Measurements from ENCODE around the gene EXOSC7.

Gene EXOSC7

GRCh38 chr3:44976002-44976815 is at the start of gene EXOSC7, which contains the start of gene ZDHHC3:
TSS of gene EXOSC7 (plus strand) at chr3:44976244. CDS start at chr3:44976278, 34 bp downstream.
TSS of gene ZDHHC3 (minus strand) at chr3:44976174. CDS start at chr3:44959436, 16,738 bp downstream.
- TF ChIP-seq ZFX (IDR thresholded peaks at IDR 0.05; ENCODE audit: borderline replicate concordance) (no peak), CTCF (IDR thresholded peaks at IDR 0.05) (no peak)
- peak within 1 kb of the TSS; percentile 61 for H3K27ac ChIP-seq

DNA sequence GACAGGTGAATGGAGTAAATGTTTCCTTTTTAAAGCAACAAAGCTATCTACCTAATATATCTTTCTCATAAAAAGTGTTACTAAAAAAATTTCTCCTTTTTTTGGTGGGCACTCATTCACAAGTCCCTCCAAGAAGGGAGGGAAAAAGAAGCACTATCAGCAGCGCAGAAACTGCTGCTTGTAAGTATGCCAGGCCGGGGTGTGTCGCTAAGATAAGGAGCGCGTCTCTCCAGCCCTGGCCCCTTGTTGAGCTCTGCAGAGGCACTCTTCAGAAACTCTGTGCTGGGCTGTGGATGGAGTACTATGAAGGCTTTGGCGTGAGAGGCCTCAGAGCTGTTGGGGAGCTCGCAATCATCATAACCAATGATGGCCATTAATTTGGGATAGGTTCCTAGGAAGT is 49.1 kb upstream of the EXOSC7 start:
- H3K27ac ChIP-seq: no peak overlapping the region
- TF ChIP-seq CTCF (IDR thresholded peaks at IDR 0.05): no peak
- TF ChIP-seq ZFX (IDR thresholded peaks at IDR 0.05; ENCODE audit: borderline replicate concordance): no peak

DNA sequence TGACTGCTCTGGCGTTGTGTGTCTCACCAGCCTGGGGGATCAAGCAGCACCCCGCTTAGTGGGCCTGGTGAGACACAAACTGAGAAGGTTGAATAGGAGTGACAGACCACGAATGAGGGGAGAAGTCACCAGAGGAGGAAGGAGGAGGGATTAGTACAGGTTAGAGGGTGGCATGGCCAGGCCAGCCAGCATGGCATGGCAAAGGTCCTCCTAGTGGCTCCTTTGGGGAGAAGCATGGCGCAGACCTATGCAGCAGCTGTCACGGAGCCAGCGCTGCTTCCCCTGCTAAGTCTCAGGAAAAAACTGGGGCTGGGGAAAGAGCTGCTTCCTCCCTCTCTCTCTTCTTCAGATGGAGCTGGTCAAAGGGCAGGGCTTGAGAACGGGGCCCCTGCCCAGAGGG is 48.7 kb upstream of the EXOSC7 start:
- TF ChIP-seq ZFX (IDR thresholded peaks at IDR 0.05; ENCODE audit: borderline replicate concordance) (no peak), CTCF (IDR thresholded peaks at IDR 0.05) (no peak)
- H3K27ac ChIP-seq: no peak overlapping the region

GRCh38 chr3:44929782-44930181 is 46.3 kb upstream of the EXOSC7 start:
- no peak for TF ChIP-seq ZFX (IDR thresholded peaks at IDR 0.05; ENCODE audit: borderline replicate concordance)
- TF ChIP-seq CTCF (IDR thresholded peaks at IDR 0.05): no peak
- no peak overlapping the region for H3K27ac ChIP-seq

DNA sequence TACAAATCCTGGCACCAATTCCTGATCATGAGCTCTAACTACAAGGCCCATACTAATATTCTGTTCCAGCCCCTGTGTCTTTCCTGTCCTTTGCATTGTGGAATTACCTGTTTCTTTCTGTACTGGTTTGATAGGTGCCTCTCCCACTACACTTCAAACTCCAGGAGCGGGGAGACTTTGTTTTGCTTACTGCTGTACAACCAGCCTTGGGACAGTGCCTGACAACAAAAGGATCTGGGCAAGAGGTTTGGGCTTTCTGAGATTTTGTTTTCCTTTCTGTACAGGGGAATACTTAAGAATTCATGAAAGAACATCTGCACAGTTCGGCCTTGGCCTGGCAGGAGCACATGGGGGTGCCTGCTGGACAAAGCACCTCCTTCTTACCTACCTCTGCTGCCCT is 45.1 kb upstream of the EXOSC7 start:
- no peak for TF ChIP-seq CTCF (IDR thresholded peaks at IDR 0.05)
- no peak for TF ChIP-seq ZFX (IDR thresholded peaks at IDR 0.05; ENCODE audit: borderline replicate concordance)
- no peak overlapping the region for H3K27ac ChIP-seq

DNA sequence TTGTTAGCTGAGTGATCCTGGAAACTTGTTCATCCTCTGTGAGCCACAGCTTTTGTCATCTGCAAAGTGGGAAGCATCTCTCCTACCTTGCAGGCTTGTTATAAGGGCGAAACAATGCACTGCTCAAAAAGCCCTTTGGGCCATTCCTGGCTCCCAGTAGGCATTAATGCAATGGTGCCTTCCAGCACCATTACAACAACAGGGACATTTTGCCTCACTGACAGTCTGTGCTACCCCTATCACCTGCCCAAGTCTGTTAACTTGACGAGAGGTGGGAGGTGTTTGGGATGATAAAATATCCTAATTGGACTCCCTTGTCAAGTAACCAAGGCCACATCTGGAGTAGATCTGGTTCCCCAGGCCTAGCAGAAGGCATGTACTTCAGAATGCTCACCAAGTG is 44.3 kb upstream of the EXOSC7 start:
- H3K27ac ChIP-seq: no peak overlapping the region

More for the DNA sequence above, 44.3 kb upstream of the EXOSC7 start:
- TF ChIP-seq ZFX (IDR thresholded peaks at IDR 0.05; ENCODE audit: borderline replicate concordance): no peak
- TF ChIP-seq CTCF (IDR thresholded peaks at IDR 0.05): no peak
